Adrenal gland (tissue), 12 donors: Measurements from ENCODE around the gene SLC5A9. TPM values are rescaled to one million over a fixed set of nuclear protein-coding genes. Genes with fewer than 3 reads are reported as not detected.
"Not testable (repeated sequence)": the region's sequence is repeated elsewhere in the genome, so short reads cannot be mapped to it uniquely, and the experiment has no call there.

Source experiments
- DNase-seq, 7 donors: peaks; one replicate each; pipeline ENCODE4 v3.0.0-alpha.2; 2019 to 2020
- H3K27ac ChIP-seq, 5 donors: fragments of 200-600 bp; sonication (generic) in 4 of 5; 1 replicate in 3 of 5; 2 replicates in 2 of 5; pipeline versions ENCODE4 v1.5.1 to v1.8.0; 2016 to 2020; ENCODE audit warnings: mild to moderate bottlenecking in 1 of 5
- H3K27me3 ChIP-seq: fragments of 200-600 bp; 2 replicates; pipeline ENCODE4 v1.8.0; 2021
- H3K36me3 ChIP-seq, 2 donors: fragments of 200-600 bp; replicated peaks in 1 of 2; 1 replicate in 1 of 2; 2 replicates in 1 of 2; pipeline versions ENCODE4 v1.5.1 to v1.8.0; 2018 to 2022
- H3K4me1 ChIP-seq, 2 donors: fragments of 200-600 bp; replicated peaks in 1 of 2; 1 replicate in 1 of 2; 2 replicates in 1 of 2; pipeline versions ENCODE4 v1.5.1 to v1.8.0; 2018 to 2021
- H3K4me3 ChIP-seq, 4 donors: fragments of 200-600 bp; sonication (generic) in 3 of 4; one replicate each; pipeline ENCODE4 v1.5.1; 2016 to 2018
- H3K9me3 ChIP-seq, 3 donors: fragments of 200-600 bp; sonication (generic) in 1 of 3; replicated peaks in 1 of 3; 1 replicate in 2 of 3; 2 replicates in 1 of 3; pipeline versions ENCODE4 v1.5.1 to v1.8.0; 2016 to 2021
- CTCF ChIP-seq, 6 experiments: fragments of 450-650 bp in 4 of 6; fragments of 200-600 bp in 2 of 6; sonication (generic) in 1 of 6; IDR thresholded peaks; 1 replicate in 5 of 6; 2 replicates in 1 of 6; pipeline versions ENCODE4 v1.5.1 to v1.8.0; 2016 to 2021; ENCODE audit warnings: antibody characterized with exemption in 6 of 6, mild to moderate bottlenecking in 2 of 6, moderate library complexity in 1 of 6
- POLR2A ChIP-seq, 2 donors: fragments of 450-650 bp; IDR thresholded peaks; one replicate each; pipeline ENCODE4 v1.6.1; 2017; ENCODE audit warnings: antibody characterized with exemption in 2 of 2, mild to moderate bottlenecking in 2 of 2, moderate library complexity in 1 of 2
- WGBS, 4 donors: extraction: QIAGEN DNeasy Blood & Tissue Kit in 2 of 4; methylation state at CpG; one replicate each; pipeline versions ENCODE4 v1.1.5 to v1.1.7; 2013 to 2017; 5-methylcytosine and 5-hydroxymethylcytosine counted together
- intact Hi-C, 2 donors: fragments of 100-400 bp; cut with DNase I; formaldehyde crosslinking; loops; one replicate each; pipeline versions ENCODE4 v1.14.1 to v1.15.0; 2022 to 2023
- polyA plus RNA-seq, 3 donors: library from polyadenylated mRNA; stranded (reverse); fragments of 200-250 nt in 2 of 3; fragments of 350-450 nt in 1 of 3; fragmentation: Illumina TruSeq in 1 of 3; extraction: RNeasy Lipid Tissue Mini Kit (QIAGEN cat#74804) in 1 of 3; gene quantifications; one replicate each; pipeline ENCODE4 v1.2.3, GENCODE V29; 2013 to 2014
- total RNA-seq, 9 donors: library from RNA; depleted of rRNA in 4 of 9; stranded (reverse); fragments of >200 nt in 4 of 9; fragments of 120-200 nt in 1 of 9; fragmentation: NEBNext Ultra II Directional in 1 of 9; extraction: Animal tissue kit (Norgen Biotek cat#: 25700) in 1 of 9; gene quantifications; one replicate each; pipeline versions ENCODE4 v1.1.0 to v1.2.4, GENCODE V29; 2013 to 2023
- donor health status: healthy with polysubstance abuse.
- donor health status: Bipolar disorder and iron deficiency.
- donor health status: DM: yes; HTN: yes; CAD: no.
- donor health status: DM: no; HTN: no; CAD: no.
- donor health status: DM: no; HTN: no; CAD: no.
- donor health status: DM: yes; HTN: yes; CAD: no.

The SLC5A9 gene
- total and polyA plus RNA-seq, 12 donors: 0.11 to 0.83 (median 0.22) TPM; not detected in 3

DNA sequence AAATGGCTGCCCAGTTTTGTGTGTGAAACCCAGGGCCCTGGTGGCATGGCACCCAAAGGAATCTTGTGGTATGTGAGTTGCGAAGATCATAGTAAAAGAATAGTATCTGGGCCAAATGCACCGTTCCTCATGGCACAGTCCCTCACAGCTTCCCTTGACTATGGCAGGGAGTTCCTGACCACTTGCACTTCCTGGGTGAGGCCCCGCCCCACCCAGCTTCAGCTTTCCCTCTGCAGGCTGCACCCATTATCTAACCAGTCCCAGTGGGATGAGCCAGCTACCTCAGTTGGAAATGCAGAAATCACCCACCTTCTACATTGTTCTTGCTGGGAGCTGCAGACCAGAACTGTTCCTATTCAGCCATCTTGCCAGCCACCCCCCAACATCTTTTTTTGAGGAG lies 63.0 kb downstream of the SLC5A9 start:
- Histone ChIP-seq H3K4me3 (no peak overlapping the region), H3K27me3 (no peaks in the 10 kb centered on the region), H3K36me3 (no peaks in the 10 kb centered on the region), H3K4me1 (no peaks in the 10 kb centered on the region), H3K9me3 (no peaks in the 10 kb centered on the region), H3K27ac (no peak overlapping the region)
- TF ChIP-seq CTCF (IDR thresholded peaks at IDR 0.05) (no peak), POLR2A (IDR thresholded peaks at IDR 0.05) (no peak)
- intact Hi-C loops: no loop called here
- 82 to 93% (median 85%) methylated on average over 3 of the region's 3 CpGs for WGBS, 4 donors
- DNase-seq: no peak

DNA sequence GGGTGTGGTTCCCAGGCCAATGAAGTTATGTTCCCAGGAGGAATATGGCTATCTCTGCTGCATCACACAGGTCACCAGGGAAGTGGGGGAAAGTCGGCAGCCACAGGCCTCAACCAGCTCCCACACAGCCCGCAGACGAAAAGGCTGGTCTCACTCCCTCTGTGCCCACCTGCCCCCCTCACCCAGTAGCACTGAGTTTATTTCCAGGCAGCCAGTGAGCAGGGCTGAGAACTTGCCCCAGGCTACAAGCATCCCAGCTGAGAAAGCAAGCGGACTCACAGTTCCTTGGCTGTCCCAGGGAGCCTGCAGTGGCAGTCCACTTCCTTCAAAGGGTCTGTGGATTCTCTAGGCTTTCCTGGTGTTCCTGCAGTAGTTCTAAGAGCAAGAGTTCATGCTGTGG lies 68.9 kb downstream of the SLC5A9 start:
- Histone ChIP-seq H3K27me3 (no peaks in the 10 kb centered on the region), H3K4me3 (no peak overlapping the region), H3K9me3 (no peaks in the 10 kb centered on the region), H3K27ac (no peak overlapping the region), H3K36me3 (no peaks in the 10 kb centered on the region), H3K4me1 (no peaks in the 10 kb centered on the region)
- 80 to 88% (median 86%) methylated on average over 1 to 4 of the region's 4 CpGs for WGBS, 4 donors
- peak in 1 of 7 donors; percentile 46 for DNase-seq
- intact Hi-C loops: no loop called here
- TF ChIP-seq POLR2A (IDR thresholded peaks at IDR 0.05) (no peak), CTCF (IDR thresholded peaks at IDR 0.05) (no peak)

GRCh38 chr1:48292706-48293105 lies 70.2 kb downstream of the SLC5A9 start:
- H3K9me3 ChIP-seq: no peaks in the 10 kb centered on the region
- H3K27me3 ChIP-seq: no peaks in the 10 kb centered on the region
- DNase-seq: peak in 1 of 7 donors; percentile 48

GRCh38 chr1:48294094-48294493 lies 71.6 kb downstream of the SLC5A9 start:
- DNase-seq, H3K36me3 ChIP-seq, H3K27me3 ChIP-seq, H3K4me1 ChIP-seq, H3K9me3 ChIP-seq, H3K4me3 ChIP-seq, intact Hi-C loops, H3K27ac ChIP-seq: not testable (repeated sequence)
- WGBS, 4 donors: 94 to 99% (median 97%) methylated on average over 6 of the region's 6 CpGs

More at GRCh38 chr1:48292706-48293105, 70.2 kb downstream of the SLC5A9 start:
- no peak for TF ChIP-seq CTCF (IDR thresholded peaks at IDR 0.05)
- no peak for TF ChIP-seq POLR2A (IDR thresholded peaks at IDR 0.05)
- intact Hi-C loops: no loop called here
- WGBS, 4 donors: 90 to 99% (median 95%) methylated on average over 5 of the region's 5 CpGs
- no peak overlapping the region for H3K27ac ChIP-seq
- H3K4me3 ChIP-seq: no peak overlapping the region
- no peaks in the 10 kb centered on the region for H3K36me3 ChIP-seq
- H3K4me1 ChIP-seq: no peaks in the 10 kb centered on the region

- Histone ChIP-seq H3K36me3 (no peaks in the 10 kb centered on the region), H3K4me1 (no peaks in the 10 kb centered on the region), H3K27ac (no peak overlapping the region), H3K27me3 (no peaks in the 10 kb centered on the region), H3K9me3 (no peaks in the 10 kb centered on the region), H3K4me3 (no peak overlapping the region)
- intact Hi-C loops: no loop called here
- 84 to 94% (median 90%) methylated on average over 1 of the region's 1 CpG for WGBS, 4 donors
- no peak for DNase-seq
- TF ChIP-seq POLR2A (IDR thresholded peaks at IDR 0.05): no peak
- no peak for TF ChIP-seq CTCF (IDR thresholded peaks at IDR 0.05)
These were observed 72.1 kb downstream of the SLC5A9 start for GRCh38 chr1:48294656-48295055.
